HG03442 (cell line): ENCODE data around the gene PTPRN2.

Experiments
- ATAC-seq: cut with Tn5 transposase; IDR thresholded peaks from one replicate; pipeline ENCODE4 v1.9.1; 2021; ENCODE audit warnings: mild to moderate bottlenecking, moderate library complexity; ENCODE audit not compliant: unreplicated experiment

Gene PTPRN2

GRCh38 chr7:157722137-157723060 is 865.2 kb downstream of the PTPRN2 start:
- ATAC-seq = no peak

GRCh38 chr7:157721468-157722136 is 866.0 kb downstream of the PTPRN2 start:
- ATAC-seq = no peak

GRCh38 chr7:157719705-157720655 is 867.6 kb downstream of the PTPRN2 start:
- ATAC-seq = no peak

- ATAC-seq = no peak
Observed at GRCh38 chr7:157719008-157719682, 868.5 kb downstream of the PTPRN2 start.

GRCh38 chr7:157718303-157719007 is 869.2 kb downstream of the PTPRN2 start:
- no peak for ATAC-seq

GRCh38 chr7:157717211-157718174 is 870.1 kb downstream of the PTPRN2 start:
- no peak for ATAC-seq

GRCh38 chr7:157715938-157716280 is 871.7 kb downstream of the PTPRN2 start:
- no peak for ATAC-seq

GRCh38 chr7:157715071-157715937 is 872.3 kb downstream of the PTPRN2 start:
- no peak for ATAC-seq

GRCh38 chr7:157714166-157715070 is 873.2 kb downstream of the PTPRN2 start:
- no peak for ATAC-seq

GRCh38 chr7:157713591-157713990 is 874.0 kb downstream of the PTPRN2 start:
- ATAC-seq = no peak

- no peak for ATAC-seq
Observed at GRCh38 chr7:157712666-157713235, 874.9 kb downstream of the PTPRN2 start.

GRCh38 chr7:157711353-157711888 is 876.2 kb downstream of the PTPRN2 start:
- no peak for ATAC-seq

GRCh38 chr7:157710396-157710795 is 877.2 kb downstream of the PTPRN2 start:
- no peak for ATAC-seq

- ATAC-seq = no peak
Observed at GRCh38 chr7:157709531-157710251, 877.9 kb downstream of the PTPRN2 start.

GRCh38 chr7:157708919-157709295 is 878.7 kb downstream of the PTPRN2 start:
- no peak for ATAC-seq
